WI38 (cell line): ENCODE measurements around the gene DENND1B.

ENCODE experiments used
- H3K4me3 ChIP-seq: 2 replicates; pipeline ENCODE4 v1.5.1; 2011; ENCODE audit warnings: low read depth, mild to moderate bottlenecking, control low read depth, low read length
- TF ChIP-seq, protein P1 (sequence below): IDR thresholded peaks from 2 replicates; pipeline ENCODE4 v1.5.1; 2012; ENCODE audit warnings: low read depth, mild to moderate bottlenecking, control low read depth, low read length

The DENND1B gene

DNA sequence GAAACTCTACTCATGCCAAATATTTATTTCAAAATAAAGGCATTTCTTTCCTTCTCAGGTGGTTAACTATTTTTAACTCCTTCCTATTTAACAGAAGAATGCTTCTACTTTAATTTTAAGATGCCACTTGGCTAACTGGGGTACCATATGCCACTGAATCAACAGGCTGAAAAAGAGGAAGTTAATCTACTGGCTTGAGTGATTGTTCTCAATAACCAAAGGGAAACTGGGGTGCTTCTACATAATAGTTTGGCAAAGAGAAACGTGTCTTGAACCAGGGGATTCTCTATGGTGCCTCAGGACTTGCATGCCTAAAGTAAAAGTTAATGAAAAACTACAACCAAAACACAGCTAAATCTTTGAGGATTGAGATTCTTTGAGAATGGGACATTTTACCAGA lies 142.6 kb downstream of the DENND1B start:
- H3K4me3 ChIP-seq, result no peak overlapping the region
- TF ChIP-seq, protein P1, sequence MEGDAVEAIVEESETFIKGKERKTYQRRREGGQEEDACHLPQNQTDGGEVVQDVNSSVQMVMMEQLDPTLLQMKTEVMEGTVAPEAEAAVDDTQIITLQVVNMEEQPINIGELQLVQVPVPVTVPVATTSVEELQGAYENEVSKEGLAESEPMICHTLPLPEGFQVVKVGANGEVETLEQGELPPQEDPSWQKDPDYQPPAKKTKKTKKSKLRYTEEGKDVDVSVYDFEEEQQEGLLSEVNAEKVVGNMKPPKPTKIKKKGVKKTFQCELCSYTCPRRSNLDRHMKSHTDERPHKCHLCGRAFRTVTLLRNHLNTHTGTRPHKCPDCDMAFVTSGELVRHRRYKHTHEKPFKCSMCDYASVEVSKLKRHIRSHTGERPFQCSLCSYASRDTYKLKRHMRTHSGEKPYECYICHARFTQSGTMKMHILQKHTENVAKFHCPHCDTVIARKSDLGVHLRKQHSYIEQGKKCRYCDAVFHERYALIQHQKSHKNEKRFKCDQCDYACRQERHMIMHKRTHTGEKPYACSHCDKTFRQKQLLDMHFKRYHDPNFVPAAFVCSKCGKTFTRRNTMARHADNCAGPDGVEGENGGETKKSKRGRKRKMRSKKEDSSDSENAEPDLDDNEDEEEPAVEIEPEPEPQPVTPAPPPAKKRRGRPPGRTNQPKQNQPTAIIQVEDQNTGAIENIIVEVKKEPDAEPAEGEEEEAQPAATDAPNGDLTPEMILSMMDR, result no peak

DNA sequence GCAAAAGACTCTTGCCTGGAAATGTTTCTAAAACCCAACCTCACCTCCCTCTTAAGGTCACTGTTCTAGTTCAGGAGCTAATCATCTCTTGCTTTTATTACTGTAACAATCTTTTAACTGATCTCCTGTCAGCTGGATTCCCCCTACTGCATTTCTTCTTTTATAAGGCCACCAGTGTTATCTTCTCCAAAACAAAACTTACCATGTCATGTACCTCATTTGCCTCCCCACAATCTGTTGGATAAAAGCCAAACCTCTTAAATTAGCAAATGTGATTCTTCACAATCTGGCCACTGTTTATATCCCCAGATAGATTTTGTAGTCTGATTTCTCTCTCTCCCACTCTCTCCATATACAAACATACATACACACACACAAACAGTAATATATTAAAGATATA lies 143.3 kb downstream of the DENND1B start:
- no peak overlapping the region for H3K4me3 ChIP-seq
- TF ChIP-seq, protein P1, result no peak

DNA sequence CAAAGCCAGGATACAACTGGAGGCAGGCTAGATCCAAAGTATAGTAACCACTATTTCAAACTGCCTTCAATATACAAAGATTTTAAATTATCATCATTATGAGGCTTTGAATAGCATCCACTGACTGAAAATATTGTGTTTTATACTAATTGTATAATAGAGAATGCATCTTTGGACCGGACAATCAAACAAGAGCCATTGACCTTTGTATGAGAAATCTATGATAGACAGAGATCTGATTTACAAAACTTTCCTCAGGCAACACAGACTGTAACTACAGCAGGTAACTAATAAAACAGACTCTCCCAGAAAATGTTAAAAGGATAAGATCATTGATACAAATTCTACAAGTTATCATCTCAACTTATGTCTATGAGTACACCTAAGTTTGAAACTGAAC lies 152.9 kb downstream of the DENND1B start:
- H3K4me3 ChIP-seq, result no peak overlapping the region
- TF ChIP-seq, protein P1, result no peak

DNA sequence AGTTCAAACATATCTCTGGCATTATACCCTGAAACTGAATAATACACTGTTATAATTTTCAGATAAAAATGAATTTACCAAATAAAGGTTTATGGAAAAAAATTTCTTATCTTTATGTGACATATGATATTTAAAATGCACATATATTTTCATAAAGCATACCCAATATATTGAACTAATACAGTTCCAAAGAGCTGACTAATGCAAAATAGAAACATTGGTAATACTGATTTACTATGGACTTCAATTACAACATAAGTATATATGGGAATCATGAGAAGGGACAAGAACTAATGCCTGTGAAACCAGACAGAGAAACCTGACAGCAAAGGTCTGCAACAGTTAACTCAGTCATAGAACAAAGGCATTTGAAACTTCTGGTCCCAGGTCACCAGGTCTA lies 153.5 kb downstream of the DENND1B start:
- TF ChIP-seq, protein P1, result no peak
- H3K4me3 ChIP-seq, result no peak overlapping the region

DNA sequence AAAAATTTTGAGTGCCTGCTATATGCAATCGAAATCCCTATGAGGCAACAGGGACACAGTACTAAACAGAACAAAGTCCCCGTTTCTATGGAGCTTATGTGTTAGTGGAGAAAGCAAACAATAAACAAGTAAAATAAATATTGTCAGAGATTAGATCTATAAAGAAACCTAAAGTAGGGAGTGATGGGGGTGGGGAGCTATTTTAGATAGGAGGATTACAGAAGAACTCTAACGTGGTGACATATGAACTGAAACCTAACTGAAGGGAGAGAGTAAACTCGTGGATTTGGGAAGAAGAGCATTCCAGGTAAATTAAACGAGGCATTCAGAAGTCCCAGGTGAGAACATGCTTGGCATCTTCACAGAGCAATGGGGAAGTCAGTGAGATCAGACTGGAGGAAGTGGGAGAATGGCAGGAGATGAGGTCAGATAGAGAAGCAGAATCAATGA lies 154.5 kb downstream of the DENND1B start:
- H3K4me3 ChIP-seq, result no peak overlapping the region
- TF ChIP-seq, protein P1, result no peak

DNA sequence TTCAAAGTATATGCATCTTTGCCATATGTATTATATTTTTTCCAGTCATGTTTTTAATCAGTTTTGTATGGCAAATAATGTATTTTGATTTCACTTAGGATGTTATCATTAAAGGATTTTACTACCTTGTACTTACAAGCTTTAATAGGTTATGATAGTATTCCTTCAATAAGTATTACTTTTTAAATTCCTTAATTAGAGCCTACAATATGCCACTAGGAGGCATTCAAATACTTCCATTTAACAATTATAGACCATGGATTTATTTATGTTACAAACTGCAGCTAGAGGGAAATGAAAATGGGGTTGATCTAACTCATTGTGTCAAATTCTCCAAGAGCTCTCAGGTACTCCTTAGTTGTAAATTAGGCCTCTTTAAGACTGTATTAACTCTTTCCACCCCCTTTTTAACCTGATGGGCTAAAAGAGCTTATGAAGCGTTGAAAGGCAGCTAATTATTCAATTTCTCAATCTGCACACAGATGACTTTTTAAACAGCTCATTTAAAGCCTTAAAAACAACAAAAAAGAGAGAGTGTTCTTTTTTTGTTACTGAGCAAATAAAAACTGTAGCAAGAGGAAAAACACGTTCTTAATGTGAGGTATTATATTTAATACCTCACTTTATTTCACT lies 156.2 kb downstream of the DENND1B start:
- TF ChIP-seq, protein P1, result no peak
- no peak overlapping the region for H3K4me3 ChIP-seq

DNA sequence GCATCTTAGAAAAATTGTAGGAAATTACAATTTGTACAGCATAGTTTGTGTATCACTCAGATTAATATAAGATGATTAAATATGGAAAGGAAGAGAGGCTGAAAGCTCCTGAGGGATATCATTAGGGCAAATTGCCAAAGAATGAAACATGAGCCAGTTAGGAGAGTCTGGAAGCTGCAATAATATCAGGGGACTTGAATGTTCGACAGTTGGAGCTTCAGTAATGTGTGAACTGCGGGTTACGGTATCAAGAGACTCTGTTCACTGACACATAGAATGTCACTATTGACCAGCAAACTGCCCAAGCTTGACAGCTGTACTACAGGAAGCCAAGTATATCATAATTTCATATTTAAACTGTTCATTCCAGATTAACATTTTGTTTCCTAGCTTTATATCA lies 157.2 kb downstream of the DENND1B start:
- TF ChIP-seq, protein P1, result no peak
- H3K4me3 ChIP-seq, result no peak overlapping the region
